Measurements from ENCODE around the gene SORCS2.

- TF ChIP-seq, protein P1, sequence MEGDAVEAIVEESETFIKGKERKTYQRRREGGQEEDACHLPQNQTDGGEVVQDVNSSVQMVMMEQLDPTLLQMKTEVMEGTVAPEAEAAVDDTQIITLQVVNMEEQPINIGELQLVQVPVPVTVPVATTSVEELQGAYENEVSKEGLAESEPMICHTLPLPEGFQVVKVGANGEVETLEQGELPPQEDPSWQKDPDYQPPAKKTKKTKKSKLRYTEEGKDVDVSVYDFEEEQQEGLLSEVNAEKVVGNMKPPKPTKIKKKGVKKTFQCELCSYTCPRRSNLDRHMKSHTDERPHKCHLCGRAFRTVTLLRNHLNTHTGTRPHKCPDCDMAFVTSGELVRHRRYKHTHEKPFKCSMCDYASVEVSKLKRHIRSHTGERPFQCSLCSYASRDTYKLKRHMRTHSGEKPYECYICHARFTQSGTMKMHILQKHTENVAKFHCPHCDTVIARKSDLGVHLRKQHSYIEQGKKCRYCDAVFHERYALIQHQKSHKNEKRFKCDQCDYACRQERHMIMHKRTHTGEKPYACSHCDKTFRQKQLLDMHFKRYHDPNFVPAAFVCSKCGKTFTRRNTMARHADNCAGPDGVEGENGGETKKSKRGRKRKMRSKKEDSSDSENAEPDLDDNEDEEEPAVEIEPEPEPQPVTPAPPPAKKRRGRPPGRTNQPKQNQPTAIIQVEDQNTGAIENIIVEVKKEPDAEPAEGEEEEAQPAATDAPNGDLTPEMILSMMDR (IDR thresholded peaks at IDR 0.05): no peak
- TF ChIP-seq POLR2A (IDR thresholded peaks at IDR 0.05): no peak
These were observed 331.8 kb downstream of the SORCS2 start for GRCh38 chr4:7524064-7524682.

Data from Peyer's patch (tissue), 4 donors.